Spleen (tissue), 7 donors: Measurements from ENCODE around the gene CBS.
"Not testable (repeated sequence)": the region's sequence is repeated elsewhere in the genome, so short reads cannot be mapped to it uniquely, and the experiment has no call there.

ENCODE experiments used
- CTCF ChIP-seq, 11 experiments: fragments of 200-600 bp in 7 of 11; fragments of 450-650 bp in 4 of 11; sonication (generic) in 4 of 11; IDR thresholded peaks in 8 of 11; conservative IDR thresholded peaks in 3 of 11; 1 replicate in 7 of 11; 2 replicates in 4 of 11; pipeline versions ENCODE4 v1.4.0 to v1.8.0; 2016 to 2021; ENCODE audit warnings: antibody characterized with exemption in 11 of 11, inconsistent platforms in 4 of 11, mild to moderate bottlenecking in 1 of 11
- POLR2A ChIP-seq, 3 donors: fragments of 450-650 bp; IDR thresholded peaks; one replicate each; pipeline ENCODE4 v1.5.1; 2017; ENCODE audit warnings: antibody characterized with exemption in 3 of 3, mild to moderate bottlenecking in 1 of 3
- POLR2AphosphoS5 ChIP-seq, 3 donors: sonication (generic); formaldehyde crosslinking; IDR thresholded peaks; one replicate each; pipeline ENCODE4 v1.5.1; 2017; ENCODE audit warnings: antibody characterized with exemption in 3 of 3
- donor health status: DM: no; HTN: no; CAD: no; lungs with moderate emphysema.
- donor health status: DM: no; HTN: no; CAD: no.
- donor health status: DM: no; HTN: no; CAD: no.

DNA sequence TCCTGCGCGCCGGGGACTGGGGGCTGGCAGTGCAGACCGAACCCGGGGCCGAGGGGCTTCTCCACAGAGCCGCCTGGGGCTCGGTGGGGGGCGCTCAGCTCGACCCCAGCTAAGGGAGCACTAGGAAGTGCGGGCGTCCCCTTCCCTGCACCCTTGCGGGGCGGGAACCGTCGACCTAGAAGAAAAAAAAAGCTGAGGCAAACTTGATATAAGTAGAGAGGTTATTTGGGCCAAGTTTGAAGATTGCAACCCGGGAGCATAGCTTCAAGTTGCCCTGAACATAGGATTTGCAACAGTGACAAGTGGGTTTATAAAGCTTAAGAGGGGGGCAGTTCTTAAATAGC lies 32.1 kb upstream of the CBS start:
- TF ChIP-seq POLR2AphosphoS5 (IDR thresholded peaks at IDR 0.05); POLR2A (IDR thresholded peaks at IDR 0.05); CTCF (IDR thresholded peaks at IDR 0.05 in 8 of 11, conservative IDR thresholded peaks at IDR 0.05 in 3 of 11): not testable (repeated sequence)
